Measurements from ENCODE around the gene CSTPP1.

DNA sequence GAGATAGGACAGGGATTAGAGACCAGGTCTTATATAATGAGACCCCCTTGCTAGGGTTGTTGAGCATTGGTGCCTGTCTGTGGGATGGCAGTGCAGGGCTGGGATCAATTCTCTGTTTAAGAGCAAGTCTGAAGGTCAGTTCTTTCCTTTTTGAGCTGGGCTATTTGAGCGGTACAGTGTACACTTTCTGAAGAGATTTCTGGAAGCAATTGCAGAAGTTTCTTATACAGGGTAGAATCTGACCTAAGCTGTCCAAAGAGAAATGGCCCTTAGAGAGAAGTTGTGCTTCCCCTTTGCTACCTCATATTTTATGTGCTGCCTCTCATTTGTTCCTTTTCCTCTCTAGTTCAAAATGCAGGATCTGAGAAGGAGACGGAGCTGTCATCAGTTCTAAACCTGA lies 35.8 kb downstream of the CSTPP1 start:
- TF ChIP-seq, protein P1, sequence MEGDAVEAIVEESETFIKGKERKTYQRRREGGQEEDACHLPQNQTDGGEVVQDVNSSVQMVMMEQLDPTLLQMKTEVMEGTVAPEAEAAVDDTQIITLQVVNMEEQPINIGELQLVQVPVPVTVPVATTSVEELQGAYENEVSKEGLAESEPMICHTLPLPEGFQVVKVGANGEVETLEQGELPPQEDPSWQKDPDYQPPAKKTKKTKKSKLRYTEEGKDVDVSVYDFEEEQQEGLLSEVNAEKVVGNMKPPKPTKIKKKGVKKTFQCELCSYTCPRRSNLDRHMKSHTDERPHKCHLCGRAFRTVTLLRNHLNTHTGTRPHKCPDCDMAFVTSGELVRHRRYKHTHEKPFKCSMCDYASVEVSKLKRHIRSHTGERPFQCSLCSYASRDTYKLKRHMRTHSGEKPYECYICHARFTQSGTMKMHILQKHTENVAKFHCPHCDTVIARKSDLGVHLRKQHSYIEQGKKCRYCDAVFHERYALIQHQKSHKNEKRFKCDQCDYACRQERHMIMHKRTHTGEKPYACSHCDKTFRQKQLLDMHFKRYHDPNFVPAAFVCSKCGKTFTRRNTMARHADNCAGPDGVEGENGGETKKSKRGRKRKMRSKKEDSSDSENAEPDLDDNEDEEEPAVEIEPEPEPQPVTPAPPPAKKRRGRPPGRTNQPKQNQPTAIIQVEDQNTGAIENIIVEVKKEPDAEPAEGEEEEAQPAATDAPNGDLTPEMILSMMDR (IDR thresholded peaks at IDR 0.05) = no peak
- TF ChIP-seq POLR2A (IDR thresholded peaks at IDR 0.05) = no peak

Data from lower leg skin (tissue), 3 donors.